ENCODE data around the gene CPM.

CPM gene

GRCh38 chr12:68963856-68964745 lies 31.1 kb upstream of the CPM start:
- DNase-seq (ENCODE audit: low read depth) = no peak
- H3K4me3 ChIP-seq (ENCODE audit: low read depth, low read length) = no peak overlapping the region
- no peak for TF ChIP-seq CTCF (IDR thresholded peaks at IDR 0.05; ENCODE audit: control insufficient read depth, extremely low read depth, insufficient read depth)

GRCh38 chr12:68962877-68963855 lies 30.2 kb upstream of the CPM start:
- TF ChIP-seq CTCF (IDR thresholded peaks at IDR 0.05; ENCODE audit: control insufficient read depth, extremely low read depth, insufficient read depth) = no peak
- no peak for DNase-seq (ENCODE audit: low read depth)
- H3K4me3 ChIP-seq (ENCODE audit: low read depth, low read length) = no peak overlapping the region

GRCh38 chr12:68959891-68960464 lies 27.0 kb upstream of the CPM start:
- DNase-seq (ENCODE audit: low read depth) = no peak
- no peak for TF ChIP-seq CTCF (IDR thresholded peaks at IDR 0.05; ENCODE audit: control insufficient read depth, extremely low read depth, insufficient read depth)
- H3K4me3 ChIP-seq (ENCODE audit: low read depth, low read length) = no peak overlapping the region

- H3K4me3 ChIP-seq (ENCODE audit: low read depth, low read length) = no peak overlapping the region
- TF ChIP-seq CTCF (IDR thresholded peaks at IDR 0.05; ENCODE audit: control insufficient read depth, extremely low read depth, insufficient read depth) = no peak
- DNase-seq (ENCODE audit: low read depth) = no peak
These were observed 26.3 kb upstream of the CPM start for GRCh38 chr12:68959143-68959858.

- no peak for DNase-seq (ENCODE audit: low read depth)
These were observed 25.4 kb upstream of the CPM start for GRCh38 chr12:68958322-68958721.

More at GRCh38 chr12:68958322-68958721, 25.4 kb upstream of the CPM start:
- no peak overlapping the region for H3K4me3 ChIP-seq (ENCODE audit: low read depth, low read length)
- TF ChIP-seq CTCF (IDR thresholded peaks at IDR 0.05; ENCODE audit: control insufficient read depth, extremely low read depth, insufficient read depth) = no peak
